ENCODE measurements around the gene VCX. TPM values are rescaled to one million over a fixed set of nuclear protein-coding genes. Genes with fewer than 3 reads are reported as not detected.

The VCX gene
- total and polyA plus RNA-seq, 9 of the 15 experiments (the other 6 are each of a cell fraction or from before 2014, with no cell fraction given), result 0.83 to 35.3 (median 9.5) TPM

DNA sequence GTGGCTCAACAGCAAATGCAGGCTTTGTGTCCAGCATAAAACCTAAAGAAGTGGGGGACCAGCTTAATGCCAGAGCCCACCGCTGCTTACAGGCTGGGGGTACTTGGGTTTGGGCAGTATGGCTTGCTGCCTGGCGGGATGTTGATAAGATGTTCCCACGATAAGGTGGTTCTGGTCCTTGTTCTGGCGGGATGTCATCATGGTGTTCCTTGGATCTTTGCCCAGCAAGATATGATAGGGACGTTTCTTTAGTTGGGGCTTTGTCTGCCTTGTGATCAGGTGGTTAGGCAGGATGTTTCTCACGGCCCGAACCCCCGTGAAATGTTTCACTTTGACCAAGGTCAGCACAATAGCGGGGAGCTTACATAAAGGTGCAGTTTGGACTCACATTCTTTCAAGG is 49.0 kb downstream of the VCX start:
- H2AFZ ChIP-seq (ENCODE audit: low read depth, low read length), result no peak overlapping the region
- H3K4me2 ChIP-seq (ENCODE audit: insufficient read depth, low read length), result peak overlapping the region; percentile 46; the same call in 1 of the 2 replicates
- BruUV-seq (replicated peaks), result no TSS peak

More for the DNA sequence above, 49.0 kb downstream of the VCX start:
- Histone ChIP-seq H3K4me1 (replicated peaks in 1 of 2; ENCODE audit: control insufficient read depth in 2 of 2, insufficient read depth in 2 of 2, low read length in 2 of 2) (no peaks in the 10 kb centered on the region; a peak in 2 of 5 replicates), H4K20me1 (replicated peaks; ENCODE audit: control insufficient read depth, insufficient read depth, low read length) (no peaks in the 10 kb centered on the region), H3K9me1 (ENCODE audit: control insufficient read depth, insufficient read depth, low read length) (no peaks in the 10 kb centered on the region), H3K4me3 (no peak overlapping the region), H3K27ac (ENCODE audit: extremely low read depth, low read depth, low read length) (no peak overlapping the region), H3K27me3 (ENCODE audit: control insufficient read depth in 2 of 2, insufficient read depth in 2 of 2, low read length in 2 of 2) (no peaks in the 10 kb centered on the region), H3K9ac (ENCODE audit: insufficient read depth in 1 of 2, low read depth in 2 of 2, low read length in 2 of 2) (no peak overlapping the region), H3K79me2 (ENCODE audit: control insufficient read depth, insufficient read depth, low read length) (no peaks in the 10 kb centered on the region), H3K36me3 (ENCODE audit: control insufficient read depth, insufficient read depth, low read length) (no peaks in the 10 kb centered on the region), H3K9me3 (replicated peaks; ENCODE audit: control insufficient read depth, insufficient read depth, low read depth, low read length) (no peaks in the 10 kb centered on the region)
- DNase-seq (ENCODE audit: extremely low read depth in 1 of 4, low spot score in 3 of 4) (peak in 1 of 4 experiments; percentile 11), ATAC-seq (no peak), FAIRE-seq (no peak)
- intact Hi-C loops (cut with micrococcal nuclease) (no loop called here), in situ Hi-C loops (cut with MboI) (no loop called here)
- no peak for TF ChIP-seq SREBF2 (CRISPR knock-in tag; IDR thresholded peaks at IDR 0.05)
- peak; percentile 34 for TF ChIP-seq NFIC (IDR thresholded peaks at IDR 0.05)
- peak; percentile 42 for TF ChIP-seq ARID1B (IDR thresholded peaks at IDR 0.05)
- POLR2A ChIA-PET, result no interaction called here
- WGBS (ENCODE audit: insufficient coverage, low coverage, missing lambda C conversion rate), result 0% methylated on average over 9 of the region's 9 CpGs
- CTCF ChIA-PET (ENCODE audit: low intra/inter-chr PET ratio), result no interaction called here

Other genes starting within 250 kb of the VCX start
- 34.4 and 35.2 TPM in 2 replicates for gene PNPLA4, start 84.2 kb downstream of the VCX start, total RNA-seq (2014; rRNA removed)
- 19.1 and 20.7 TPM in 2 replicates for gene PNPLA4, start 84.2 kb downstream of the VCX start, total RNA-seq (2014; rRNA removed; fragmentation: Illumina TruSeq; extraction: Trizol)
- gene PNPLA4, start 84.2 kb downstream of the VCX start, total RNA-seq (2015; rRNA removed; fragmentation: Illumina TruSeq; extraction: Trizol), result 22.4 and 22.6 TPM in 2 replicates
- 24.6 and 24.9 TPM in 2 replicates for gene PNPLA4, start 84.2 kb downstream of the VCX start, total RNA-seq (2021)
- 17.3 and 27.1 TPM in 2 replicates for gene PNPLA4, start 84.2 kb downstream of the VCX start, polyA plus RNA-seq (2011; rRNA removed)
- 32.8 and 46.9 TPM in 2 replicates for gene PNPLA4, start 84.2 kb downstream of the VCX start, polyA plus RNA-seq (2014; fragmentation: Illumina TruSeq; extraction: Trizol)
- 10 to 100 TPM; 53.0 to 61.1 TPM for gene PNPLA4, start 84.2 kb downstream of the VCX start, polyA plus RNA-seq (2014; fragmentation: Nextera tagmentation; extraction: Ambion mirVana)
- gene PNPLA4, start 84.2 kb downstream of the VCX start, polyA plus RNA-seq (2014; rRNA removed), result 32.7 and 32.9 TPM in 2 replicates

Measured in K562 (cell line).